Effector memory CD4-positive, alpha-beta T cell (primary cell): ENCODE data around the gene PORCN.
A peak's percentile ranks its signal among the peaks of the same experiment; 100 is the strongest.
"Not testable (repeated sequence)": the region's sequence is repeated elsewhere in the genome, so short reads cannot be mapped to it uniquely, and the experiment has no call there.

ENCODE experiments used
- DNase-seq, 3 donors: peaks; one replicate each; pipeline ENCODE4 v3.0.0-alpha.2; 2020
- H3K27ac ChIP-seq: 2 replicates; pipeline ENCODE4 v1.7.0; 2013; ENCODE audit warnings: mild to moderate bottlenecking, low read length, moderate library complexity; ENCODE audit not compliant: insufficient read depth, poor library complexity, severe bottlenecking
- H3K27me3 ChIP-seq: replicated peaks from 2 replicates; pipeline ENCODE4 v1.7.0; 2013; ENCODE audit warnings: mild to moderate bottlenecking, low read length; ENCODE audit not compliant: insufficient read depth, control insufficient read depth, poor library complexity, severe bottlenecking
- H3K36me3 ChIP-seq: 2 replicates; pipeline ENCODE4 v1.7.0; 2013; ENCODE audit warnings: mild to moderate bottlenecking, low read length, moderate library complexity; ENCODE audit not compliant: control insufficient read depth, insufficient read depth
- H3K4me1 ChIP-seq: 2 replicates; pipeline ENCODE4 v1.7.0; 2013; ENCODE audit warnings: low read length, mild to moderate bottlenecking; ENCODE audit not compliant: control insufficient read depth, insufficient read depth, poor library complexity, severe bottlenecking
- H3K4me3 ChIP-seq: 2 replicates; pipeline ENCODE4 v1.7.0; 2013; ENCODE audit warnings: low read length, low read depth, mild to moderate bottlenecking; ENCODE audit not compliant: insufficient read depth, poor library complexity, severe bottlenecking
- H3K9me3 ChIP-seq: 2 replicates; pipeline ENCODE4 v1.7.0; 2013; ENCODE audit warnings: mild to moderate bottlenecking, low read length, moderate library complexity; ENCODE audit not compliant: control insufficient read depth

Gene PORCN

GRCh38 chrX:48516285-48516684 lies 7.5 kb downstream of the PORCN start:
- Histone ChIP-seq H3K4me1 (peaks cover 4% of the 10 kb centered on the region), H3K4me3 (no peak overlapping the region), H3K36me3 (peaks cover 4% of the 10 kb centered on the region), H3K9me3 (no peaks in the 10 kb centered on the region), H3K27ac (no peak overlapping the region), H3K27me3 (no peaks in the 10 kb centered on the region)
- DNase-seq: no peak

- H3K36me3 ChIP-seq: peaks cover 4% of the 10 kb centered on the region
- no peak for DNase-seq
- H3K9me3 ChIP-seq: no peaks in the 10 kb centered on the region
- no peak overlapping the region for H3K4me3 ChIP-seq
- peaks cover 4% of the 10 kb centered on the region for H3K4me1 ChIP-seq
- H3K27ac ChIP-seq: no peak overlapping the region
- H3K27me3 ChIP-seq: no peaks in the 10 kb centered on the region
These were observed 8.2 kb downstream of the PORCN start for GRCh38 chrX:48516987-48517386.

- not testable (repeated sequence) for H3K27me3 ChIP-seq, H3K4me3 ChIP-seq, H3K4me1 ChIP-seq, DNase-seq, H3K9me3 ChIP-seq, H3K27ac ChIP-seq, H3K36me3 ChIP-seq
These were observed 10.7 kb downstream of the PORCN start for GRCh38 chrX:48519481-48519880.

DNA sequence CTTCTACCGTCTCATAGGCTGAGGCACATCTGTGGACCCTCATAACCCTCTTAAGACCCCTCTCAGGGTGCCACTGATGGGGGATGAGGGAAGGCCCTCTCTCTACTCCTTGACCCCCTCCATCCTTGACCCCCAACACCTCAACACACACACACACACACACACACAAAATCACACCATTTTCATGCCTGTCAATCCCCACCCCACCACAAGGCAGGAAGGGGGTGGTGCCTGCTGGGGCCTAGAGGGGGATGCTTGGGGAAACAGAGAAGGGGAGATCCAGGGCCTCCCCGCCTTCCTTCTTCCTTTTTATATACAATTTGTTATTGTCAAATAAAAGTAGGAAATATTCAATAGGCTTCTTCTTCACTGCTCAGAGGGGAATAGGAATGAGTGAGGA lies 11.7 kb downstream of the PORCN start:
- H3K4me3 ChIP-seq: no peak overlapping the region
- H3K27ac ChIP-seq: no peak overlapping the region
- no peaks in the 10 kb centered on the region for H3K27me3 ChIP-seq
- peaks cover 4% of the 10 kb centered on the region for H3K4me1 ChIP-seq
- no peaks in the 10 kb centered on the region for H3K36me3 ChIP-seq
- no peaks in the 10 kb centered on the region for H3K9me3 ChIP-seq
- no peak for DNase-seq

- DNase-seq: no peak
- no peaks in the 10 kb centered on the region for H3K9me3 ChIP-seq
- H3K4me1 ChIP-seq: peaks cover 4% of the 10 kb centered on the region
- H3K27me3 ChIP-seq: no peaks in the 10 kb centered on the region
- peak overlapping the region; percentile 26 for H3K4me3 ChIP-seq
- H3K36me3 ChIP-seq: no peaks in the 10 kb centered on the region
- peak overlapping the region; percentile 69 for H3K27ac ChIP-seq
These were observed 12.2 kb downstream of the PORCN start for GRCh38 chrX:48520976-48521352.

- H3K27me3 ChIP-seq: no peaks in the 10 kb centered on the region
- DNase-seq: peak; percentile 90 to 92 (median 92)
- H3K4me1 ChIP-seq: peaks cover 4% of the 10 kb centered on the region
- peaks cover 2% of the 10 kb centered on the region for H3K36me3 ChIP-seq
- peak within 1 kb of the TSS; percentile 51 for H3K4me3 ChIP-seq
- H3K9me3 ChIP-seq: no peaks in the 10 kb centered on the region
- H3K27ac ChIP-seq: peak within 1 kb of the TSS; percentile 69
These were observed 12.8 kb downstream of the PORCN start, which contains the start of gene EBP for GRCh38 chrX:48521353-48522243. Gene EBP, plus strand, starts transcription at chrX:48521808. Its CDS starts 1,964 bp downstream, at chrX:48523772.

- H3K36me3 ChIP-seq: peaks cover 8% of the 10 kb centered on the region
- no peaks in the 10 kb centered on the region for H3K9me3 ChIP-seq
- no peak for DNase-seq
- H3K27ac ChIP-seq: peak overlapping the region; percentile 62
- H3K4me1 ChIP-seq: peaks cover 4% of the 10 kb centered on the region
- no peaks in the 10 kb centered on the region for H3K27me3 ChIP-seq
- H3K4me3 ChIP-seq: peak overlapping the region; percentile 51
These were observed 13.5 kb downstream of the PORCN start for GRCh38 chrX:48522291-48522690.

GRCh38 chrX:48523682-48524081 lies 14.9 kb downstream of the PORCN start:
- Histone ChIP-seq H3K4me3 (no peak overlapping the region), H3K36me3 (peaks cover 14% of the 10 kb centered on the region), H3K4me1 (peaks cover 4% of the 10 kb centered on the region), H3K27ac (no peak overlapping the region), H3K9me3 (no peaks in the 10 kb centered on the region), H3K27me3 (no peaks in the 10 kb centered on the region)
- DNase-seq: no peak

DNA sequence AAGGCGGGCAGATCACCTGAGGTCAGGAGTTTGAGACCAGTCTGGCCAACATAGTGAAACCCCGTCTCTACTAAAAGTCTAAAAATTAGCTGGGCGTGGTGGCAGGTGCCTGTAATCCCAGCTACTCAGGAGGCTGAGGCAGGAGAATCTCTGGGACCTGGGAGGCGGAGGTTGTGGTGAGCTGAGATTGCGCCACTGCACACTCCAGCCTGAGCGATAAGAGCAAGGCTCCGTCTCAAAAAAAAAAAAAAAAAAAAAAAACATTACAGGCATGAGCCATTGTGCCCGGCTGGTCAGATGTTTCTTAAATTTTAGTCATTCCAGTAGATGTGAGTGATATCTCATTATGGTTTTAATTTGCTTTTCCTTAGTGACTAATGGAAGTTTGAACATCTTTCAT lies 17.1 kb downstream of the PORCN start:
- not testable (repeated sequence) for H3K27me3 ChIP-seq, H3K27ac ChIP-seq, H3K4me3 ChIP-seq, H3K4me1 ChIP-seq, DNase-seq, H3K9me3 ChIP-seq
- peaks cover 18% of the 10 kb centered on the region for H3K36me3 ChIP-seq

- Histone ChIP-seq H3K4me3 (no peak overlapping the region), H3K9me3 (no peaks in the 10 kb centered on the region), H3K27ac (no peak overlapping the region), H3K4me1 (peaks cover 5% of the 10 kb centered on the region), H3K27me3 (no peaks in the 10 kb centered on the region), H3K36me3 (peaks cover 18% of the 10 kb centered on the region)
- DNase-seq: no peak
These were observed 21.9 kb downstream of the PORCN start for GRCh38 chrX:48530736-48531135.
